ENCODE measurements around the gene MYZAP.

Gene MYZAP

DNA sequence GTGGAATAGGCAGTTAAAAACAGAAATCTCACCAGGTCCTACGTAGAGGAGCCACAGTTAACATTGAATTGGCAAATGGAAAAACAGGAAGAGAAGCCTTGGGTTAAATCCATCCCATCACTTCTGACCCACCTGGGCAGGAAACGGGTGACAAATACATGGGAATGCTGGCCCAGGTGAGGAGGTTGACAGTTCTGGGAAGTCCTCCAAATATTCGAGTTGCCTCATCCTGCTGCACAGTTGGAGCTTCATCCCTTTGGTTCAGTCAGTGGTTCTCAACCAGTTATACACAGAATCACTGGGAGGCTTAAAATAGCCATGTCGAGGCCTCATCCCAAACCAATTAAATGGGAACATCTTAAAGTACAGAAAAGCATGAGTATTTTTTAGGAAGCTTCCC lies 5.3 kb downstream of the MYZAP start:
- TF ChIP-seq, protein P1, sequence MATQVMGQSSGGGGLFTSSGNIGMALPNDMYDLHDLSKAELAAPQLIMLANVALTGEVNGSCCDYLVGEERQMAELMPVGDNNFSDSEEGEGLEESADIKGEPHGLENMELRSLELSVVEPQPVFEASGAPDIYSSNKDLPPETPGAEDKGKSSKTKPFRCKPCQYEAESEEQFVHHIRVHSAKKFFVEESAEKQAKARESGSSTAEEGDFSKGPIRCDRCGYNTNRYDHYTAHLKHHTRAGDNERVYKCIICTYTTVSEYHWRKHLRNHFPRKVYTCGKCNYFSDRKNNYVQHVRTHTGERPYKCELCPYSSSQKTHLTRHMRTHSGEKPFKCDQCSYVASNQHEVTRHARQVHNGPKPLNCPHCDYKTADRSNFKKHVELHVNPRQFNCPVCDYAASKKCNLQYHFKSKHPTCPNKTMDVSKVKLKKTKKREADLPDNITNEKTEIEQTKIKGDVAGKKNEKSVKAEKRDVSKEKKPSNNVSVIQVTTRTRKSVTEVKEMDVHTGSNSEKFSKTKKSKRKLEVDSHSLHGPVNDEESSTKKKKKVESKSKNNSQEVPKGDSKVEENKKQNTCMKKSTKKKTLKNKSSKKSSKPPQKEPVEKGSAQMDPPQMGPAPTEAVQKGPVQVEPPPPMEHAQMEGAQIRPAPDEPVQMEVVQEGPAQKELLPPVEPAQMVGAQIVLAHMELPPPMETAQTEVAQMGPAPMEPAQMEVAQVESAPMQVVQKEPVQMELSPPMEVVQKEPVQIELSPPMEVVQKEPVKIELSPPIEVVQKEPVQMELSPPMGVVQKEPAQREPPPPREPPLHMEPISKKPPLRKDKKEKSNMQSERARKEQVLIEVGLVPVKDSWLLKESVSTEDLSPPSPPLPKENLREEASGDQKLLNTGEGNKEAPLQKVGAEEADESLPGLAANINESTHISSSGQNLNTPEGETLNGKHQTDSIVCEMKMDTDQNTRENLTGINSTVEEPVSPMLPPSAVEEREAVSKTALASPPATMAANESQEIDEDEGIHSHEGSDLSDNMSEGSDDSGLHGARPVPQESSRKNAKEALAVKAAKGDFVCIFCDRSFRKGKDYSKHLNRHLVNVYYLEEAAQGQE (IDR thresholded peaks at IDR 0.05; ENCODE audit: insufficient read depth in 1 of 2, low read depth in 2 of 2, low read length in 2 of 2): no peak
- no peak for TF ChIP-seq SIN3A (IDR thresholded peaks at IDR 0.05; ENCODE audit: borderline replicate concordance, insufficient read depth, low read length)
- TF ChIP-seq POLR2AphosphoS5 (IDR thresholded peaks at IDR 0.05; ENCODE audit: low read depth, low read length): no peak
- no peak for TF ChIP-seq FOXP2 (optimal IDR thresholded peaks at IDR 0.05; ENCODE audit: borderline replicate concordance, extremely low read depth, extremely low read length, insufficient read depth)
- no peak for TF ChIP-seq TAF1 (IDR thresholded peaks at IDR 0.05; ENCODE audit: borderline replicate concordance, insufficient read depth, low read length)

DNA sequence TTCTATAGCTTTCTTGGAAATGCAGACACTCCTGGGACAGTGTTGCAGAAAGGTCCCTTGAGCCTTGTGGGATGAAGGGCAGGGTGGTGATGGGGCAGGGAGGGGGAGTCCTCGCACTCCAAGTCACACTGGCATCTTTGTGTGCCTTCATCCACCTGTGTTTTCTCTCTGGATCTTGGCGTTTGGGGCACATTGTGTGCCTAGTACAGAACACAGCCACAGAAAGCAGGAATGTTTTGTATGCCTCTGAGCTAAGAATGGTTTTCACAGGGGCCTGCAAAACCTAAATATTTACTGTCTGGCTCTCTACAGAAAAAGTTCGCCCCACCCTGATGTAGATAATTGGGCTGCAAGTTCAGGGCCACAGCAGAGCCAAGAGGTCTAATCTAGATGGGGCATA lies 5.7 kb downstream of the MYZAP start:
- no peak for TF ChIP-seq SIN3A (IDR thresholded peaks at IDR 0.05; ENCODE audit: borderline replicate concordance, insufficient read depth, low read length)

DNA sequence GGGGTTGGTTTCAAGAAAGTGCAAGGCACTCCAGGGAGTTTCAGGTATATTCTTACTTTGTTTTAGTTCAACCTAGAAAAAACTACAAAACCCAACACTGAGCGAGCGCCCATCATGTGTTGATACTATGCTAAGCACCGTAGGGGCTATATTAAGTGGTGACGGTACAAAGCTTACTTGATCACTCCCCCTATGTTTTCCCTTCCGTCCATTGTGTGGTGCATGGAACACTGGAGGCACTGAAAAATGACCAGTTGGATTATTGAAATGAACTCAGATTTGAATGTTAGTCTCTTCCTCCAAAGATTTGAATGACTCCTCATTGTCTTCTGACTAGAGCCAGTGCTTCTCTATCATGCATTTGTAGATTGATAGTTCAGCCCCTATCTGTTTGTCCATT lies 6.6 kb downstream of the MYZAP start:
- TF ChIP-seq SIN3A (IDR thresholded peaks at IDR 0.05; ENCODE audit: borderline replicate concordance, insufficient read depth, low read length): no peak
- no peak for TF ChIP-seq FOXP2 (optimal IDR thresholded peaks at IDR 0.05; ENCODE audit: borderline replicate concordance, extremely low read depth, extremely low read length, insufficient read depth)
- no peak for TF ChIP-seq POLR2AphosphoS5 (IDR thresholded peaks at IDR 0.05; ENCODE audit: low read depth, low read length)
- TF ChIP-seq, protein P1 (IDR thresholded peaks at IDR 0.05; ENCODE audit: insufficient read depth in 1 of 2, low read depth in 2 of 2, low read length in 2 of 2): no peak
- no peak for TF ChIP-seq TAF1 (IDR thresholded peaks at IDR 0.05; ENCODE audit: borderline replicate concordance, insufficient read depth, low read length)

DNA sequence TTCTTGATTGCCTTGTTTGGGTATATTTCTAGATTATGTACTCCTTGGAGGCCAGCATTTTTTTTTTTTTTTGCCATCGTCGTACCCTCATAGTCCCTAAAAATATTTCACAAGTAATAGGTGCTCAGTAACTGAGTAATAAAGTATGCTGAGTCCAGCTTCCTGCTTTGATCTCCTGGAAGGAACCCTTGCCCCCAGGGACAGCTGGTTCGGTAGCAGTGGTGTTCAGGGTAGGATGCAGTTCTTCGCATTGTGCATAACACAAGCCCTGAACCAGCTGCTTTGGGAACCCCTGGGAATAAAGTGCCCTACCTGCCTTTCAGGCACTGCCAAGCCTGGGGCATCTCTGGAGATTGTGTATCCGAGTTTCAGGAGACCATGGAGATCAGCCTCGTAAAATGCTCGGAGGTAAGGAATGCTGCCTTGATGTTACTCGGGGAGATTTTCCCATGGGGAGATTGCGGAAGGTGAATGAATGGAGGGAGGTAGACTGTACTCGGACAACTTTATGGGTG lies 7.6 kb downstream of the MYZAP start:
- TF ChIP-seq SIN3A (IDR thresholded peaks at IDR 0.05; ENCODE audit: borderline replicate concordance, insufficient read depth, low read length): no peak

DNA sequence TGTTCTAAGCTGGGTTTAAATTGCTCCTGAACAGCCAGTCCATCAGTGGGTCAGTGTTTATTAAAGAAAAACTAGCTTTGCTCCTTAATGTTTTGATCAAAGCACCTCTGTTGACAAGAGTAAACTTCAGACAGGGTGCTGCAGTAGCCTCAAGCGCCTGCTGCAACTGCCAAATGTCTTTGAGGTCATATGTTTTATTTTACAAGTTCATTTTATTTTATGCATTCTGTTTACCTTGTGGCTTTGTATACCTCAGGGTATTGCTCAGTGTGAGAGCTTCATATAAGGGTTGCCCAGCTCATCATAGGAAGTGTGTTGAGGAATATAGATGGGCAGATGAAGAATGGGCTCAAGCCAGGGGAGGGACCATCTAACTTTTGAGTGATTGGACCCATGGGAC lies 8.5 kb downstream of the MYZAP start:
- TF ChIP-seq POLR2AphosphoS5 (IDR thresholded peaks at IDR 0.05; ENCODE audit: low read depth, low read length) (no peak), SIN3A (IDR thresholded peaks at IDR 0.05; ENCODE audit: borderline replicate concordance, insufficient read depth, low read length) (no peak), TAF1 (IDR thresholded peaks at IDR 0.05; ENCODE audit: borderline replicate concordance, insufficient read depth, low read length) (no peak), FOXP2 (optimal IDR thresholded peaks at IDR 0.05; ENCODE audit: borderline replicate concordance, extremely low read depth, extremely low read length, insufficient read depth) (no peak)
- TF ChIP-seq, protein P1 (IDR thresholded peaks at IDR 0.05; ENCODE audit: insufficient read depth in 1 of 2, low read depth in 2 of 2, low read length in 2 of 2): no peak

DNA sequence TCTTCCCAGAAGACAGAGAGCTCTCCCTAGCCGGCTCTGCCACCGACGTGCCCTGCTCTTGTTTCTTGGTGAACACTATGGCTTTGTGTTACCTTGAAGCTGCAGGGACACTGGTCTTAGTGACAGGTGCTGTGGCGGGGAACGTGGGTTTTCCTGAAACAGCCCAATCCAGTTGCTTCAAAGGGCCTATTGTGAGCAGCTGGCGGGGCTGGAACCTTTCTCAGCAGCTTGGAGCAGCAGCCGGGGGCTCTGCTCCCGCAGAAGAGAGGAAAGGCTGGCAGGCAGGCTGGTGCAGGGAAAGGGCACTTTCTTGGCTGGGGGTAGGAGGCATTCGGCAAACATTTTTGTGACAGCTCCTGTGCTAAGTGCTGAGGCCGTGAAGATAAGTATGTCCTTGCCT lies 12.8 kb downstream of the MYZAP start:
- TF ChIP-seq POLR2AphosphoS5 (IDR thresholded peaks at IDR 0.05; ENCODE audit: low read depth, low read length) (no peak), FOXP2 (optimal IDR thresholded peaks at IDR 0.05; ENCODE audit: borderline replicate concordance, extremely low read depth, extremely low read length, insufficient read depth) (no peak), TAF1 (IDR thresholded peaks at IDR 0.05; ENCODE audit: borderline replicate concordance, insufficient read depth, low read length) (no peak), SIN3A (IDR thresholded peaks at IDR 0.05; ENCODE audit: borderline replicate concordance, insufficient read depth, low read length) (no peak)
- TF ChIP-seq, protein P1 (IDR thresholded peaks at IDR 0.05; ENCODE audit: insufficient read depth in 1 of 2, low read depth in 2 of 2, low read length in 2 of 2): no peak
